ENCODE data around the gene DCXR. TPM values are rescaled to one million over a fixed set of nuclear protein-coding genes. Genes with fewer than 3 reads are reported as not detected.
"Not testable (repeated sequence)": the region's sequence is repeated elsewhere in the genome, so short reads cannot be mapped to it uniquely, and the experiment has no call there.

The DCXR gene
- total RNA-seq, 1 donor from 2014 or later = 61.0 TPM

GRCh38 chr17:82042649-82043048, 5.2 kb upstream of the DCXR start:
- no peak for DNase-seq (ENCODE audit: extremely low read depth, low read depth, low spot score)

GRCh38 chr17:82041144-82041814, 3.8 kb upstream of the DCXR start:
- no peak for DNase-seq (ENCODE audit: extremely low read depth, low read depth, low spot score)

GRCh38 chr17:82039695-82040299, 2.3 kb upstream of the DCXR start:
- DNase-seq (ENCODE audit: extremely low read depth, low read depth, low spot score) = no peak

GRCh38 chr17:82038796-82039409, 1.4 kb upstream of the DCXR start:
- DNase-seq (ENCODE audit: extremely low read depth, low read depth, low spot score) = not testable (repeated sequence)

GRCh38 chr17:82037889-82038195, 345 bp upstream of the DCXR start:
- DNase-seq (ENCODE audit: extremely low read depth, low read depth, low spot score) = no peak

GRCh38 chr17:82036634-82037091, 834 bp downstream of the DCXR start:
- DNase-seq (ENCODE audit: extremely low read depth, low read depth, low spot score) = no peak

- no peak for DNase-seq (ENCODE audit: extremely low read depth, low read depth, low spot score)
These were observed 1.4 kb downstream of the DCXR start for GRCh38 chr17:82035956-82036633.

- DNase-seq (ENCODE audit: extremely low read depth, low read depth, low spot score) = no peak
These were observed 2.0 kb downstream of the DCXR start for GRCh38 chr17:82035488-82035887.

- DNase-seq (ENCODE audit: extremely low read depth, low read depth, low spot score) = no peak
These were observed 3.0 kb downstream of the DCXR start for GRCh38 chr17:82034371-82035011.

GRCh38 chr17:82033359-82034085, 4.0 kb downstream of the DCXR start:
- DNase-seq (ENCODE audit: extremely low read depth, low read depth, low spot score) = no peak

- no peak for DNase-seq (ENCODE audit: extremely low read depth, low read depth, low spot score)
These were observed 5.4 kb downstream of the DCXR start for GRCh38 chr17:82031885-82032627.

- no peak for DNase-seq (ENCODE audit: extremely low read depth, low read depth, low spot score)
These were observed 6.1 kb downstream of the DCXR start, which contains the start of gene RAC3 for GRCh38 chr17:82031303-82031884. TSS of gene RAC3 (plus strand) at chr17:82031678. CDS start at chr17:82031762, 84 bp downstream.

GRCh38 chr17:82030470-82031302, 6.8 kb downstream of the DCXR start:
- no peak for DNase-seq (ENCODE audit: extremely low read depth, low read depth, low spot score)

- no peak for DNase-seq (ENCODE audit: extremely low read depth, low read depth, low spot score)
These were observed 7.5 kb downstream of the DCXR start for GRCh38 chr17:82029990-82030469.

- no peak for DNase-seq (ENCODE audit: extremely low read depth, low read depth, low spot score)
These were observed 8.1 kb downstream of the DCXR start for GRCh38 chr17:82029391-82029790.

- DNase-seq (ENCODE audit: extremely low read depth, low read depth, low spot score) = no peak
These were observed 8.5 kb downstream of the DCXR start for GRCh38 chr17:82028966-82029365.

- DNase-seq (ENCODE audit: extremely low read depth, low read depth, low spot score) = no peak
These were observed 9.3 kb downstream of the DCXR start for GRCh38 chr17:82028246-82028645.

- DNase-seq (ENCODE audit: extremely low read depth, low read depth, low spot score) = no peak
These were observed 11.9 kb downstream of the DCXR start for GRCh38 chr17:82025401-82026107.

All from glomerular endothelial cell (primary cell).